Uterus (tissue), 4 donors: ENCODE data around the gene PTPRC. TPM values are rescaled to one million over a fixed set of nuclear protein-coding genes. Genes with fewer than 3 reads are reported as not detected.

Experiments
- DNase-seq, 2 donors: peaks; one replicate each; pipeline ENCODE4 v3.0.0-alpha.2; 2019 to 2020
- H3K27ac ChIP-seq, 2 donors: fragments of 200-600 bp; sonication (generic); 1 replicate in 1 of 2; 2 replicates in 1 of 2; pipeline ENCODE4 v1.5.1; 2016 to 2018
- H3K27me3 ChIP-seq, 2 donors: fragments of 200-600 bp; sonication (generic); one replicate each; pipeline ENCODE4 v1.5.1; 2018 to 2019; ENCODE audit warnings: control low read depth in 1 of 2
- H3K36me3 ChIP-seq, 2 donors: fragments of 200-600 bp; sonication (generic); one replicate each; pipeline ENCODE4 v1.5.1; 2019; ENCODE audit warnings: control low read depth in 1 of 2
- H3K4me1 ChIP-seq, 2 donors: fragments of 200-600 bp; sonication (generic); one replicate each; pipeline ENCODE4 v1.5.1; 2018 to 2019; ENCODE audit warnings: control low read depth in 1 of 2
- H3K4me3 ChIP-seq, 2 donors: fragments of 200-600 bp; sonication (generic); 1 replicate in 1 of 2; 2 replicates in 1 of 2; pipeline ENCODE4 v1.5.1; 2018 to 2019; ENCODE audit warnings: mild to moderate bottlenecking in 1 of 2
- H3K9me3 ChIP-seq, 2 donors: fragments of 200-600 bp; sonication (generic); one replicate each; pipeline ENCODE4 v1.5.1; 2019; ENCODE audit warnings: control low read depth in 1 of 2
- POLR2A ChIP-seq, 2 donors: fragments of 450-650 bp; IDR thresholded peaks; one replicate each; pipeline ENCODE4 v1.6.1; 2016; ENCODE audit warnings: antibody characterized with exemption in 2 of 2, mild to moderate bottlenecking in 1 of 2, moderate library complexity in 1 of 2
- intact Hi-C: fragments of 100-400 bp; cut with DNase I; formaldehyde crosslinking; loops from one replicate; pipeline ENCODE4 v1.15.1; 2023; ENCODE audit warnings: low total_unique reads
- total RNA-seq, 4 donors: library from RNA; depleted of rRNA in 3 of 4; stranded (reverse); fragments of >200 nt in 3 of 4; gene quantifications; one replicate each; pipeline versions ENCODE4 v1.1.0 to v1.2.4, GENCODE V29; 2014 to 2023
- TF ChIP-seq, protein P1 (sequence below), 4 experiments: fragments of 200-600 bp in 2 of 4; fragments of 450-650 bp in 2 of 4; sonication (generic) in 2 of 4; IDR thresholded peaks; one replicate each; pipeline ENCODE4 v1.5.1; 2016 to 2019; ENCODE audit warnings: antibody characterized with exemption in 4 of 4, mild to moderate bottlenecking in 2 of 4, moderate library complexity in 1 of 4
- donor health status: DM: yes; HTN: yes; CAD: no.

Gene PTPRC
- total RNA-seq, 4 donors from 2014 or later = 12.7 to 28.7 (median 16.3) TPM

DNA sequence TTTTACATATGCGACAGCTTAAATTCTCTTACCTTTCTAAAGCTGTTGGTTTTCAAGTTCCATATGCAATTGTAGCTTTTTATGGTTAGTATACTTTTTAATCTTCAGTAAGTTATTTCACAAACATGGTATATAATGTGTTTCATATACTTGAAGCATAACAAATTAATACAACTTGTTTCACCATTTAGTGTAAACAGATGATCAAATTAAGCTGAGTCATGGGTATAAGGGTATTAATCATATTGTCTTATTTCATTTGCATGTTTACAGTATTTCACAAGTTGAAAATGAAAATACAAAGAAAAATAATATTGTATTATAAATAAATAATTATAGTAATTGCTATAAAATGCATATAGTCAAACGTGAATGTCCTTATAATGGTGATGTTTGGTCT lies 92.1 kb downstream of the PTPRC start:
- H3K27ac ChIP-seq = no peak overlapping the region
- H3K4me1 ChIP-seq = no peaks in the 10 kb centered on the region
- DNase-seq = no peak
- intact Hi-C loops = no loop called here
- H3K27me3 ChIP-seq = no peaks in the 10 kb centered on the region
- no peak overlapping the region for H3K4me3 ChIP-seq
- H3K9me3 ChIP-seq = no peaks in the 10 kb centered on the region
- no peaks in the 10 kb centered on the region for H3K36me3 ChIP-seq
- TF ChIP-seq POLR2A (IDR thresholded peaks at IDR 0.05) = no peak
- TF ChIP-seq, protein P1, sequence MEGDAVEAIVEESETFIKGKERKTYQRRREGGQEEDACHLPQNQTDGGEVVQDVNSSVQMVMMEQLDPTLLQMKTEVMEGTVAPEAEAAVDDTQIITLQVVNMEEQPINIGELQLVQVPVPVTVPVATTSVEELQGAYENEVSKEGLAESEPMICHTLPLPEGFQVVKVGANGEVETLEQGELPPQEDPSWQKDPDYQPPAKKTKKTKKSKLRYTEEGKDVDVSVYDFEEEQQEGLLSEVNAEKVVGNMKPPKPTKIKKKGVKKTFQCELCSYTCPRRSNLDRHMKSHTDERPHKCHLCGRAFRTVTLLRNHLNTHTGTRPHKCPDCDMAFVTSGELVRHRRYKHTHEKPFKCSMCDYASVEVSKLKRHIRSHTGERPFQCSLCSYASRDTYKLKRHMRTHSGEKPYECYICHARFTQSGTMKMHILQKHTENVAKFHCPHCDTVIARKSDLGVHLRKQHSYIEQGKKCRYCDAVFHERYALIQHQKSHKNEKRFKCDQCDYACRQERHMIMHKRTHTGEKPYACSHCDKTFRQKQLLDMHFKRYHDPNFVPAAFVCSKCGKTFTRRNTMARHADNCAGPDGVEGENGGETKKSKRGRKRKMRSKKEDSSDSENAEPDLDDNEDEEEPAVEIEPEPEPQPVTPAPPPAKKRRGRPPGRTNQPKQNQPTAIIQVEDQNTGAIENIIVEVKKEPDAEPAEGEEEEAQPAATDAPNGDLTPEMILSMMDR (IDR thresholded peaks at IDR 0.05) = no peak

DNA sequence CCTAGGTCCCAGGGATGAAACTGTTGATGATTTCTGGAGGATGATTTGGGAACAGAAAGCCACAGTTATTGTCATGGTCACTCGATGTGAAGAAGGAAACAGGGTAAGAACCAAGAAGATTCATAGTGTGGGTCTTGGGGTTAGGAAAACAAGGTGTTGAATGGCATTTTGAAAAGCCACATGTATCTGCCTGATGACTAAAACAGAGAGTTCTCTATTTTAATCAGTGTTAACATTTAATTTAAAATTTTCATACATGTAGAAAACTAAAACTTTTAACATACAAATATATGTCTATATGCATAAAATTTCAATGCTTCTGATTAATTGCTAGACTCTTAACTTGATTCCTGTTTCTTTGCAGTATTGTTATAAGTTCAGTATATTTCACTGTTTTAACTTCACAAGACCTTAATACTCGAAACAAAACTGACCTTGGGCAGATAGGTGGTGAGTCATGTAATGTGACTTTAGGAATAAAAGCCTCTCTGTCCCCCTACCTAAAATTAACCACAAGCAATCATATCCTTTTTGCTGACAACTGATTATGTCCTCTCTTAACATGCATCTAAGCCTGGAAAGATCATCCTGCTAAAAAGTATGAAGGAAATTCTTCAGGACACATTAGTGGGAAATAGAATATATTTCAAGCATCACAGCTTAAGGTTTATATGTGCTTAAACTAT lies 95.6 kb downstream of the PTPRC start:
- Histone ChIP-seq H3K27me3 (no peaks in the 10 kb centered on the region), H3K4me1 (no peaks in the 10 kb centered on the region), H3K27ac (no peak overlapping the region), H3K4me3 (no peak overlapping the region), H3K9me3 (no peaks in the 10 kb centered on the region), H3K36me3 (no peaks in the 10 kb centered on the region)
- intact Hi-C loops = no loop called here
- no peak for DNase-seq
- TF ChIP-seq, protein P1 (IDR thresholded peaks at IDR 0.05) = no peak
- TF ChIP-seq POLR2A (IDR thresholded peaks at IDR 0.05) = no peak

DNA sequence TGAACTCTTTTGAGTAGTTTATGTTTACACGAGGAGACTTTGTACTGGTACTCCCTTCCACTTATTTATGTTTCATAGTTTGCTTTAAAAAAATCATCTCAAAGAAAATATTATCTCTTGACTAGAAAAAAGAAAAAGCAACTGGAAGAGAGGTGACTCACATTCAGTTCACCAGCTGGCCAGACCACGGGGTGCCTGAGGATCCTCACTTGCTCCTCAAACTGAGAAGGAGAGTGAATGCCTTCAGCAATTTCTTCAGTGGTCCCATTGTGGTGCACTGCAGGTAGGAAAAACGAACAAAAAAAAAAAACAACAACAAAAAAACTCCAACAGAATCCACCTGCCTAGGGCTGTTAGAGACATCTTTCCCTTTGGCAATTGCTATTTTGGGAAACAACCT lies 102.9 kb downstream of the PTPRC start:
- H3K4me1 ChIP-seq = no peaks in the 10 kb centered on the region
- no peaks in the 10 kb centered on the region for H3K36me3 ChIP-seq
- H3K27me3 ChIP-seq = no peaks in the 10 kb centered on the region
- H3K9me3 ChIP-seq = no peaks in the 10 kb centered on the region
- no peak overlapping the region for H3K27ac ChIP-seq
- intact Hi-C loops = no loop called here
- TF ChIP-seq POLR2A (IDR thresholded peaks at IDR 0.05) = no peak
- DNase-seq = no peak
- no peak overlapping the region for H3K4me3 ChIP-seq

DNA sequence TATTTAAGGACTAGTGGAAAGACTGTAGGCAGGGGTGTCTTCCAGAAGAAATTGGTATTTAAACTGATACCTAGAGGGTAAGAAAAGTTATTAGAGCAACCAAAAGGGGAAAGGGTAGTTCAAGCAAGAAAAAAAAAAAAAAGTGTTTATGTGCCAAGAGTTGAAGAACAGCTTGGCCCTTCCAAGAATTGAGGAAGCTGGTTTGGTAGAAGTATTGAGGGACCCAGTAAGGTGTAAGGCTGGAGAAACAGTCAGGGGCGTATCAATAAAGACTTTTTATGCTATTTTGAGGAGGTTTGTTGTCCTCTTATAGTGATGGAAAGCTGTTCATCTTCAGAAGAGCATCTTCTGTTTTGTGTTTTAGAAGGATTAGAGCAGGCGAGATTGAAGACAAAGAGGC lies 108.3 kb downstream of the PTPRC start:
- no peaks in the 10 kb centered on the region for H3K27me3 ChIP-seq

DNA sequence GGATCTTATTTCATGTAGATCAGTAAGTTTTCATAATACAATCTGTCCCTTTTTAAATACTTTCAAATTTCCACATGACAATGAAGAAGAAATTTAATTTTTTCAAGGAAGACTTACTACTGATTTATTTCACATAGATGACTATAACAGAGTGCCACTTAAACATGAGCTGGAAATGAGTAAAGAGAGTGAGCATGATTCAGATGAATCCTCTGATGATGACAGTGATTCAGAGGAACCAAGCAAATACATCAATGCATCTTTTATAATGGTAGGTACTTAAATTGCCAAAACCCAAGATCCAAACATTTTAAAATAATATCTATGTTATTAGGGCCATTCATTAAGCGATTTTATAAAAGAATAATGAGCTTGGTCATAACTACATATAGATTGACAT lies 110.4 kb downstream of the PTPRC start:
- Histone ChIP-seq H3K27ac (no peak overlapping the region), H3K36me3 (no peaks in the 10 kb centered on the region), H3K4me3 (no peak overlapping the region), H3K4me1 (no peaks in the 10 kb centered on the region), H3K9me3 (no peaks in the 10 kb centered on the region), H3K27me3 (no peaks in the 10 kb centered on the region)
- intact Hi-C loops = no loop called here
- DNase-seq = no peak
- TF ChIP-seq, protein P1 (IDR thresholded peaks at IDR 0.05) = no peak
- TF ChIP-seq POLR2A (IDR thresholded peaks at IDR 0.05) = no peak

More for the DNA sequence above, 108.3 kb downstream of the PTPRC start:
- no peaks in the 10 kb centered on the region for H3K9me3 ChIP-seq
- H3K4me3 ChIP-seq = no peak overlapping the region
- no peaks in the 10 kb centered on the region for H3K4me1 ChIP-seq
- TF ChIP-seq, protein P1 (IDR thresholded peaks at IDR 0.05) = no peak
- no peak for TF ChIP-seq POLR2A (IDR thresholded peaks at IDR 0.05)
- DNase-seq = no peak
- no peaks in the 10 kb centered on the region for H3K36me3 ChIP-seq
- no peak overlapping the region for H3K27ac ChIP-seq
- intact Hi-C loops = no loop called here
